Activated naive CD4-positive, alpha-beta T cell treated with anti-CD3 and anti-CD28 coated beads for 36 hours (primary cell): ENCODE data around the gene GAB2. TPM values are rescaled to one million over a fixed set of nuclear protein-coding genes. Genes with fewer than 3 reads are reported as not detected.
A peak's percentile ranks its signal among the peaks of the same experiment; 100 is the strongest.

Experiments used
- CTCF ChIA-PET: fragments of 350-600 bp; sonication (Branson Sonifier 250); formaldehyde crosslinking; loops from one replicate; lab custom pipeline; 2021; ENCODE audit warnings: antibody characterized with exemption; lab: Charles Lee
- DNase-seq: peaks from one replicate; pipeline ENCODE4 v3.0.0-alpha.2; 2020
- H3K27ac Mint-ChIP-seq: one replicate; pipeline ENCODE4 v1.8.0; 2021; ENCODE audit warnings: mild to moderate bottlenecking, mixed read lengths
- H3K27me3 Mint-ChIP-seq: one replicate; pipeline ENCODE4 v1.8.0; 2021; ENCODE audit warnings: low read depth, mixed read lengths
- H3K36me3 Mint-ChIP-seq: one replicate; pipeline ENCODE4 v1.8.0; 2021; ENCODE audit warnings: low read depth, mixed read lengths
- H3K4me1 Mint-ChIP-seq: one replicate; pipeline ENCODE4 v1.8.0; 2021; ENCODE audit warnings: low read depth, mixed read lengths
- H3K4me3 Mint-ChIP-seq: one replicate; pipeline ENCODE4 v1.8.0; 2021; ENCODE audit warnings: mild to moderate bottlenecking, moderate library complexity, mixed read lengths
- H3K9me3 Mint-ChIP-seq: one replicate; pipeline ENCODE4 v1.8.0; 2021; ENCODE audit warnings: mixed read lengths
- intact Hi-C: fragments of 100-400 bp; cut with micrococcal nuclease; formaldehyde crosslinking; loops from one replicate; pipeline ENCODE4 v1.15.1; 2023
- total RNA-seq, 2 experiments: library from RNA; stranded (reverse); gene quantifications; one replicate each; pipeline ENCODE4 v1.2.3, GENCODE V29; 2021

GAB2 gene
- total RNA-seq, 2 experiments from 2014 or later = 1.6 to 2.7 TPM

DNA sequence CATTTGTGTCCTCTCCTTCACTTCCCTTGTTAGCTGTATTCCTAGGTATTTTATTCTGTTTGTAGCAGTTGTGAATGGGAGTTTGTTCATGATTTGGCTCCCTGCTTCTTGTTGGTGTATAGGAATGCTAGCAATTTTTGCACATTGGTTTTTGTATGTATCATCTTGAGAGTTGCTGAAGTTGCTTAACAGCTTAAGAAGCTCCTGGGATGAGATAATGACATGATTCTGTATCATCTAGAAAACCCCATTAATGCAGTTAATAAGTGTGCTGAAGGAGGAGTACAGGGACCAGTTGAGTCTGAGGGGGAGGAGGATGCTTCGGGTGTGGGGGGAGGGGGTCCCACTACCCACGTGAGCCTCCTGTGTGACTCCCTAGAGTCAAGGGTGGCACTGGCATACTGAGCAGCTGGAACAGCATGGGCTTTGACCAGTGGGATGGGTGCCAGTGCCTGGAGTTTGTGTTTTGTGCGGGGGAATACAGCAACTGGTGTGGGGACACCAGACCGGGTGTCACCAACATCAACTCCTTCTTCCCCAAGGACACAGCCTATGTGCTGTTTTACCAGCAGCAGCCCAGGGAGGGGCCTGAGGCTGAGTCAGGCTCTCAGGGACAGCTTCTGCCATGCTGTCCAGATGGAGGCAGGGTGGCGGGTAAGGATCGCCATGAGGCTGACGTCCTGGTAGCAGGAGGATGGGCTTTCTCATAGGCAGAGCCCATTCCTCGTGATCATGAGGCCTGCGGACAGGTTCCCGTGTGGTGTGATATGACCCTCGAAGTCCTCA is 204.8 kb downstream of the GAB2 start:
- Mint-ChIP-seq H3K36me3 (peaks cover 37% of the 10 kb centered on the region), H3K4me1 (peaks cover 5% of the 10 kb centered on the region), H3K4me3 (no peak overlapping the region), H3K27ac (no peak overlapping the region), H3K27me3 (no peaks in the 10 kb centered on the region), H3K9me3 (no peaks in the 10 kb centered on the region)
- CTCF ChIA-PET = no interaction called here
- intact Hi-C loops = no loop called here
- peak; percentile 2 for DNase-seq

DNA sequence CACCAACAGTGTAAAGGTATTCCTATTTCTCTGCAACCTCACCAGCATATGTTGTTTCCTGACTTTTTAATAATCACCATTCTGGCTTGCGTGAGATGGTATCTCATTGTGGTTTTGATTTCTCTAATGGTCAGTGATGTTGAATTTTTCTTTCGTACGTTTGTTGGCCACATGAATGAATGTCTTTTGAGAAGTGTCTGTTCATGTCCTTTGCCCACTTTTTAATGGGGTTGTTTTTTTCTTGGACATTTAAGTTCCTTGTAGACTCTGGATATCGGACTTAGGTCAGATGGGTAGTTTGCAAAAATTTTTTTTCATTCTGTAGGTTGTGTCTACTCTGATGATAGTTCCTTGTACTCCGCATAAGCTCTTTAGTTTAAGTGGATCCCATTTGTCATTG is 206.1 kb downstream of the GAB2 start:
- intact Hi-C loops = no loop called here
- CTCF ChIA-PET = no interaction called here
- no peak for DNase-seq
- Mint-ChIP-seq H3K27ac (no peak overlapping the region), H3K4me3 (no peak overlapping the region), H3K4me1 (peaks cover 5% of the 10 kb centered on the region), H3K27me3 (no peaks in the 10 kb centered on the region), H3K9me3 (no peaks in the 10 kb centered on the region), H3K36me3 (peaks cover 35% of the 10 kb centered on the region)

DNA sequence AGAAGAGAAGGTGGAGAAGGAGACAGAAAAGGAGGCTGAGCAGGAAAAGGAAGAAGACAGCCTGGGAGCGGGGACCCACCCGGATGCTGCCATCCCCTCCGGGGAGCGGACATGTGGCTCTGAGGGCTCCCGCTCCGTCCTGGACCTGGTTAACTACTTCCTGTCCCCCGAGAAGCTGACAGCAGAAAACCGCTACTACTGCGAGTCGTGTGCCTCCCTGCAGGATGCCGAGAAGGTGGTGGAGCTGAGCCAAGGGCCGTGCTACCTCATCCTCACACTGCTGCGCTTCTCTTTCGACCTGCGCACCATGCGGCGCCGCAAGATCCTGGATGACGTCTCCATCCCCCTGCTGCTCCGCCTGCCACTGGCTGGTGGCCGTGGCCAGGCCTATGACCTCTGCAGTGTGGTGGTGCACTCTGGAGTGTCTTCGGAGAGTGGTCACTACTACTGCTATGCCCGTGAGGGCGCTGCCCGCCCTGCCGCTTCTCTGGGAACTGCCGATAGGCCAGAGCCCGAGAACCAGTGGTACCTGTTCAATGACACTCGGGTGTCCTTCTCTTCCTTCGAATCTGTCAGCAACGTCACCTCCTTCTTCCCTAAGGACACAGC is 207.5 kb downstream of the GAB2 start:
- Mint-ChIP-seq H3K36me3 (peaks cover 34% of the 10 kb centered on the region), H3K27ac (no peak overlapping the region), H3K4me3 (no peak overlapping the region), H3K27me3 (no peaks in the 10 kb centered on the region), H3K9me3 (no peaks in the 10 kb centered on the region), H3K4me1 (peaks cover 11% of the 10 kb centered on the region)
- CTCF ChIA-PET = no interaction called here
- no peak for DNase-seq
- intact Hi-C loops = no loop called here

GRCh38 chr11:78209478-78209877 is 208.1 kb downstream of the GAB2 start:
- Mint-ChIP-seq H3K4me1 (peaks cover 17% of the 10 kb centered on the region), H3K27ac (no peak overlapping the region), H3K9me3 (no peaks in the 10 kb centered on the region), H3K36me3 (peaks cover 36% of the 10 kb centered on the region), H3K27me3 (no peaks in the 10 kb centered on the region), H3K4me3 (no peak overlapping the region)
- CTCF ChIA-PET = no interaction called here
- no peak for DNase-seq
- intact Hi-C loops = no loop called here

- peaks cover 19% of the 10 kb centered on the region for H3K4me1 Mint-ChIP-seq
- no peaks in the 10 kb centered on the region for H3K9me3 Mint-ChIP-seq
- peaks cover 35% of the 10 kb centered on the region for H3K36me3 Mint-ChIP-seq
- CTCF ChIA-PET = no interaction called here
- H3K27me3 Mint-ChIP-seq = no peaks in the 10 kb centered on the region
- intact Hi-C loops = no loop called here
- no peak for DNase-seq
- H3K27ac Mint-ChIP-seq = no peak overlapping the region
- no peak overlapping the region for H3K4me3 Mint-ChIP-seq
Measured at GRCh38 chr11:78208257-78209165, 209.1 kb downstream of the GAB2 start.

DNA sequence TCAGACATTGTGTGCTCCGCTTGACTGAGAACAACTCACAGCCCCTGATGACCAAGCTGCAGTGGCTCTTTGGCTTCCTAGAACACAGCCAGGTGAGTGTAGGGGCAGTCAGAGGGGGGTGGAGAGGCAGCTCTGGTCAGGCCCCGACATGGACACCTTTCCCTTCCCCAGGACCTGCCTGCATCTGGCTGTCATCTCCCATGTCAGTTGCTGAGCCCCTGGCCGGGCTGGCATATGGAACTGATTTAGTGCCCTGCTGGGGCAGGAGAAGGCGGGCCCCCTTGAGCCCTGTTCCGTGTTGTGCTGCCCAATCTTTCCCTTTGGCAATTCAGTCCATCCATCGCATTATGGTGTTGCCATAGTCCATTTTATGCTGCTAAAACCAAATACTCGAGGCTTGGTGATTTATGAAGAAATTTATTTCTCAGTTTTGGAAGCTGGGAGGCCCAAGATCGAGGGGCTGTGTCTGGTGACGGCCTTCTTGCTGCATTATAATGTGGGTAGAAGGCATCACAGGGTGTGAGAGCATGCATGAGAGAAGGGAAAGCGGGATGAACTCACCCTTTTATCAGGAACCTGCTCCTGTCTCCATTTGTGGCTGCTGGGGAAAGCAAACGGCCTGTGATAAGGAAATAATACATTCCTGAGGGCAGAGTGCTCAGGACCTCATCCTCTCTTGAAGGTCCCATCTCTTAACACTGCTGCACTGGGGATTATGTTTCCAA is 209.9 kb downstream of the GAB2 start:
- H3K36me3 Mint-ChIP-seq = peaks cover 40% of the 10 kb centered on the region
- no peaks in the 10 kb centered on the region for H3K27me3 Mint-ChIP-seq
- intact Hi-C loops = no loop called here
- H3K27ac Mint-ChIP-seq = no peak overlapping the region
- H3K9me3 Mint-ChIP-seq = no peaks in the 10 kb centered on the region
- DNase-seq = no peak
- H3K4me3 Mint-ChIP-seq = no peak overlapping the region
- CTCF ChIA-PET = no interaction called here
- peaks cover 25% of the 10 kb centered on the region for H3K4me1 Mint-ChIP-seq

DNA sequence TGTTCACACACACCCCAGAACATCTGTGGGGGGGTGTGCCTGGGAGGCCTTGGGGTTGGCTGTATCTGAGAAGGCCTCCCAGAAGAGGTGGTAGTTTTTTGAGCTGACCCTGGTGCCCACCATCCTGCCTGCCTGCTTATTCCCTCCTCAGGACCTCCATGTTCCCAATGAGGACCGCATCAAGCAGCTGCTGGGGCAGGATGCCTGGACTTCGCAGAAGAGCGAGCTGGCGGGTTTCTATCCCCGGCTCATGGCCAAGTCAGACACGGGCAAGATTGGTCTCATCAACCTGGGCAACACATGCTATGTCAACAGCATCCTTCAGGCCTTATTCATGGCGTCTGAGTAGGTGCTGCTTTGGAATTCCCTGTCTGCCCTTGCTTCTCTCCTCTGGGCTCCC is 211.9 kb downstream of the GAB2 start:
- no peak overlapping the region for H3K4me3 Mint-ChIP-seq
- peaks cover 29% of the 10 kb centered on the region for H3K36me3 Mint-ChIP-seq
- no peaks in the 10 kb centered on the region for H3K9me3 Mint-ChIP-seq
- no peaks in the 10 kb centered on the region for H3K27me3 Mint-ChIP-seq
- CTCF ChIA-PET = no interaction called here
- no peak overlapping the region for H3K27ac Mint-ChIP-seq
- no peak for DNase-seq
- H3K4me1 Mint-ChIP-seq = peaks cover 40% of the 10 kb centered on the region
- intact Hi-C loops = no loop called here

DNA sequence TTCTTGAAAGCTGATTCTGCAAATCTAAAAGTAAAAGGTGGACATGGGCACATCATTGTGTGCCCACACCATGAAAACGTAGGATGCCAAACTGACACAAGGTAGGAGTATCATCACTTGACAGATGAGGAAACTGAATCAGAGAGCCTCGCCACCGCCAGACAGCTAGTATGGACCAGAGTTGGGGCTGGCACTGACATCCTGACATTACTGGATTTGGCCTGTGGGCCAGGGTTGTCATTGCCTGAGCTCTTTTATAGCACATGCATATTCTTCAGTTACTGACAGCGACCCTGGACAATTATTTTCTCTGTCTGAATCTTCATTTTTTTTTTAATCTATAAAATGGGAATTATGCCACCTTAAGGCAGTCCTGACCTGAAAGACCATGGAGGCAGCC is 212.4 kb downstream of the GAB2 start:
- CTCF ChIA-PET = interaction anchor here (0.6 kb wide), 1 partner anchor 33 kb away, joined by 4 read pairs; no protein-coding TSS in a partner anchor
- intact Hi-C loops = no loop called here
- peaks cover 43% of the 10 kb centered on the region for H3K4me1 Mint-ChIP-seq
- H3K36me3 Mint-ChIP-seq = peaks cover 24% of the 10 kb centered on the region
- H3K27me3 Mint-ChIP-seq = no peaks in the 10 kb centered on the region
- no peak overlapping the region for H3K4me3 Mint-ChIP-seq
- no peaks in the 10 kb centered on the region for H3K9me3 Mint-ChIP-seq
- no peak overlapping the region for H3K27ac Mint-ChIP-seq
- no peak for DNase-seq

DNA sequence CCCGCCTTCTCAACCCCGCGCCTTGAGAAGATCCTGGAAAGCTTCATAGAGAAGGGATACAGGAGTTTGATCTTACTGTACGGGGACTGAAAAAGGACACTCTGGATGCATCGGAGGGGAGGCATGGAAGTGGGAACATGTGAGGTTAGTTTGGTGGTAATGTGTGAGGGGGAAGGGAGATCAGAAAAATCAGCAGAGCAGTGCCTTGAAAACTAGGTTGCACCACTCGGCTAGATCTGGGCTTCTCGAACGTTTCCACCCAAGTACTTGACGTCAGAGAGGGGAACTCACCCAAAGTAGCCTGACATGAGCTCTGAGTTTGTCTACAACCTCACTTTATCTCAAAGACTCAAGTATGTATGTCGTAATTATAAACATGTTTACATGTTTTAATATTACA is 214.4 kb downstream of the GAB2 start:
- H3K36me3 Mint-ChIP-seq = peaks cover 8% of the 10 kb centered on the region
- no peaks in the 10 kb centered on the region for H3K9me3 Mint-ChIP-seq
- peak overlapping the region; percentile 95 for H3K27ac Mint-ChIP-seq
- H3K4me3 Mint-ChIP-seq = peak overlapping the region; percentile 59
- CTCF ChIA-PET = interaction anchor here (0.9 to 1.4 kb wide), 2 partner anchors 13 to 63 kb away, joined by 3 to 4 read pairs; partner anchors contain the start of gene ALG8
- peak; percentile 53 for DNase-seq
- H3K4me1 Mint-ChIP-seq = peaks cover 43% of the 10 kb centered on the region
- H3K27me3 Mint-ChIP-seq = no peaks in the 10 kb centered on the region
- intact Hi-C loops = loop anchor here (1.0 to 5.0 kb wide), 3 partner anchors 24 to 566 kb away; partner anchors contain the start of genes CLNS1A and INTS4

- H3K4me3 Mint-ChIP-seq = peak overlapping the region; percentile 59
- H3K9me3 Mint-ChIP-seq = no peaks in the 10 kb centered on the region
- intact Hi-C loops = loop anchor here (1.0 to 5.0 kb wide), 7 partner anchors 14 to 565 kb away; partner anchors contain the start of genes ALG8, CLNS1A, INTS4 and KCTD21
- H3K4me1 Mint-ChIP-seq = peaks cover 43% of the 10 kb centered on the region
- DNase-seq = peak; percentile 73
- peaks cover 7% of the 10 kb centered on the region for H3K36me3 Mint-ChIP-seq
- CTCF ChIA-PET = interaction anchor here (0.9 to 2.0 kb wide), 4 partner anchors 14 to 64 kb away, joined by 3 to 4 read pairs (median 4); partner anchors contain the start of genes ALG8 and USP35
- no peaks in the 10 kb centered on the region for H3K27me3 Mint-ChIP-seq
- H3K27ac Mint-ChIP-seq = peak overlapping the region; percentile 95
Measured at GRCh38 chr11:78202733-78203167, 214.9 kb downstream of the GAB2 start.

DNA sequence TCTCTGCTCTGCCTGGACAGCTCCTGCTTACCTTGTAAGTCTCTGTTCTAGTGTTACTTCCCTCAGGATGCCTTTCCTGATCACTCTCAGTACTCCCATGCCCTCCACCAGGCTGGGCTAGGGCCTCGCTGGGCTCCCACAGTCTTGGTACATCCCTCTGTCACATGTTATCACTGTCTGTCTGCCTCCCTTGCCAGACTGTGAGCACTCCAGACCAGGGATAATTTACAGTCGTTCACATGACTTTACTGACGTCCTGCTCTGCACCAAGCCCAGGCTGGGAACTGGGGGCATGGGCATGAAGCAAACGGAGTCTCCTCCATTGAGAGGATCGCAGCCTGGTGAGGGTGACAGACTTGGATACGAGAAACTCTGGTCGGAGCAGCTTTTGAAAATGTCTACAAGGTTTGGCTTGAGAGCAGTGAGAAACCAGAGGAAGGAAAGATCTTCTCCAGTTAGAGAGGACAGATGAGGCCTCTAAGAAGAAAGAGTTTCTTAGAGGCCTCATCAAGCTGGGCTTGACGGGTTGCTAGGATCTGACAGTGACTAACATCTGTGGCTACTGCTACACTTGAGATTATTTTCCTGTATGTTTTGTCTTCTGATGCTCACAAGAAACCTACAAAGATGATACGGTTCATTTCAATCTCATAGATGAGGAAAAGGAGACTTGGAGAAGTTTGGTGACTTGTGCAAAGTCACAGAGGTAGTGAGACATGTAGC is 216.4 kb downstream of the GAB2 start:
- H3K9me3 Mint-ChIP-seq = no peaks in the 10 kb centered on the region
- H3K4me1 Mint-ChIP-seq = peaks cover 39% of the 10 kb centered on the region
- H3K27me3 Mint-ChIP-seq = no peaks in the 10 kb centered on the region
- no peak overlapping the region for H3K4me3 Mint-ChIP-seq
- H3K36me3 Mint-ChIP-seq = peaks cover 7% of the 10 kb centered on the region
- H3K27ac Mint-ChIP-seq = peak overlapping the region; percentile 95
- CTCF ChIA-PET = interaction anchor here (2.0 kb wide), 1 partner anchor 12 kb away, joined by 4 read pairs; the partner anchor contains the start of gene USP35
- intact Hi-C loops = loop anchor here (5.0 kb wide), 1 partner anchor 564 kb away; the partner anchor contains the start of gene CLNS1A
- DNase-seq = peak; percentile 26
